Mesendoderm (in vitro differentiated cells): ENCODE results near the gene CNNM4.
"Not testable (repeated sequence)": the region's sequence is repeated elsewhere in the genome, so short reads cannot be mapped to it uniquely, and the experiment has no call there.

Experiments
- DNase-seq: peaks from one replicate; pipeline ENCODE4 v3.0.0; 2013
- H2AK5ac ChIP-seq: 2 replicates; pipeline ENCODE4 v1.6.1; 2013; ENCODE audit warnings: low read length, inconsistent platforms
- H2BK120ac ChIP-seq: 2 replicates; pipeline ENCODE4 v1.6.1; 2013; ENCODE audit warnings: low read depth, mild to moderate bottlenecking, low read length, moderate library complexity, mixed read lengths
- H2BK15ac ChIP-seq: replicated peaks from 2 replicates; pipeline ENCODE4 v1.6.1; 2013; ENCODE audit warnings: low read depth, mild to moderate bottlenecking, moderate library complexity
- H2BK5ac ChIP-seq: 2 replicates; pipeline ENCODE4 v1.6.1; 2013; ENCODE audit warnings: low read length, inconsistent platforms
- H3K18ac ChIP-seq: 2 replicates; pipeline ENCODE4 v1.6.1; 2013; ENCODE audit warnings: mild to moderate bottlenecking, low read length, mixed read lengths
- H3K23ac ChIP-seq: one replicate; pipeline ENCODE4 v1.6.1; 2013; ENCODE audit warnings: low read length
- H3K27ac ChIP-seq: 2 replicates; pipeline ENCODE4 v1.5.1; 2013; ENCODE audit warnings: low read depth, mild to moderate bottlenecking, inconsistent platforms, low read length, moderate library complexity
- H3K27me3 ChIP-seq: 2 replicates; pipeline ENCODE4 v1.6.1; 2013; ENCODE audit warnings: low read length, control low read depth, mild to moderate bottlenecking, inconsistent platforms; ENCODE audit not compliant: insufficient read depth, poor library complexity
- H3K36me3 ChIP-seq: 2 replicates; pipeline ENCODE4 v1.6.1; 2013; ENCODE audit warnings: low read length, inconsistent platforms; ENCODE audit not compliant: control insufficient read depth, insufficient read depth
- H3K4ac ChIP-seq: one replicate; pipeline ENCODE4 v1.6.1; 2013; ENCODE audit warnings: low read depth, mild to moderate bottlenecking, low read length, moderate library complexity
- H3K4me1 ChIP-seq: 2 replicates; pipeline ENCODE4 v1.6.1; 2013; ENCODE audit warnings: low read depth, low read length, inconsistent platforms; ENCODE audit not compliant: control insufficient read depth
- H3K4me2 ChIP-seq: 2 replicates; pipeline ENCODE4 v1.6.1; 2013; ENCODE audit warnings: low read length
- H3K4me3 ChIP-seq: 2 replicates; pipeline ENCODE4 v1.5.1; 2013; ENCODE audit warnings: mild to moderate bottlenecking, low read length
- H3K56ac ChIP-seq: one replicate; pipeline ENCODE4 v1.6.1; 2013; ENCODE audit warnings: low read length
- H3K79me1 ChIP-seq: 2 replicates; pipeline ENCODE4 v1.6.1; 2013; ENCODE audit warnings: low read length, inconsistent platforms
- H3K79me2 ChIP-seq: 2 replicates; pipeline ENCODE4 v1.6.1; 2013; ENCODE audit warnings: mild to moderate bottlenecking, low read length; ENCODE audit not compliant: control insufficient read depth, insufficient read depth
- H3K9ac ChIP-seq: 2 replicates; pipeline ENCODE4 v1.6.1; 2013; ENCODE audit warnings: low read length, inconsistent platforms
- H4K5ac ChIP-seq: one replicate; pipeline ENCODE4 v1.6.1; 2013; ENCODE audit warnings: low read length
- H4K8ac ChIP-seq: one replicate; pipeline ENCODE4 v1.6.1; 2013; ENCODE audit warnings: low read depth, mild to moderate bottlenecking, control low read depth, low read length, moderate library complexity
- WGBS: extraction: QIAGEN DNeasy Blood & Tissue Kit; methylation state at CpG from one replicate; pipeline ENCODE4 v1.1.7; 2013; ENCODE audit warnings: low lambda C conversion rate, missing lambda C conversion rate; ENCODE audit not compliant: insufficient coverage; ENCODE audit errors: extremely low coverage; 5-methylcytosine and 5-hydroxymethylcytosine counted together

CNNM4 gene

DNA sequence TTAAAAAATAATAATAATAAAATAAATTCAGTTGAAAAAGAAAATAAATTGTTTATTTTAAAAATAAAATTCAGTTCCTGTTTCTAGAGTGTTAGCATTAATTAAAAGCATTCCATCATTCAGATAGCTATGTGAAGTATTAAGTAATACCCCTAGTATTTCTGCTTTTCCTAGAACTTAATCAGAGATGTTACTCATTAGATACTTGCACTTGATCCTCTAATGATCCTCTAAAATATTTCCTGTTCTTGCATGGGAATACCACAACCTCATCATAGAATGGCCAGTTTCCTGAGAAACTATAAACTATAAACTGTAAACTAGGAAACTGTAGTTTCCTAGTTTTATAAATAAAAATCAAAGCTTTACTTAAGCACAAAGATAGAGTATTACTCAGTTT lies 44.3 kb downstream of the CNNM4 start:
- Histone ChIP-seq H4K5ac (no peak overlapping the region), H3K36me3 (peaks cover 2% of the 10 kb centered on the region), H3K56ac (no peak overlapping the region), H2BK5ac (no peak overlapping the region), H3K9ac (no peak overlapping the region), H2BK120ac (no peak overlapping the region), H3K4me2 (no peak overlapping the region), H3K27ac (no peak overlapping the region), H3K4ac (no peak overlapping the region), H3K18ac (no peak overlapping the region), H3K4me3 (no peak overlapping the region), H3K27me3 (no peaks in the 10 kb centered on the region), H2AK5ac (no peak overlapping the region), H4K8ac (no peak overlapping the region), H3K4me1 (no peaks in the 10 kb centered on the region), H3K79me1 (no peaks in the 10 kb centered on the region), H2BK15ac (no peak overlapping the region), H3K23ac (no peak overlapping the region), H3K79me2 (no peaks in the 10 kb centered on the region)
- no peak for DNase-seq

DNA sequence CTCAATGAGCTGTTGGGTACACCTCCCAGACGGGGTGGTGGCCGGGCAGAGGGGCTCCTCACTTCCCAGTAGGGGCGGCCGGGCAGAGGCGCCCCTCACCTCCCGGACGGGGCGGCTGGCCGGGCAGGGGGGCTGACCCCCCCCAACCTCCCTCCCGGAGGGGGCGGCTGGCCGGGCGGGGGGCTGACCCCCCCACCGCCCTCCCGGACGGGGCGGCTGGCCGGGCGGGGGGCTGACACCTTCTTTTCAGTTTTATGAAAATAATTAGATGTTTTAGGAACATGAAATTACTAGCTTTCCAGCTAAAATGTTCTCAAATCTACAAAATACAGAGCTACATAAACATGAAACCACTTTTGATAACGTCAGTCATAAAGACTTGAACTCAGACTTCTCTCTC lies 45.2 kb downstream of the CNNM4 start:
- WGBS = no CpG with 5 or more reads among the region's 20 CpGs
- not testable (repeated sequence) for H3K79me1 ChIP-seq, H3K4me3 ChIP-seq, H3K79me2 ChIP-seq, H3K18ac ChIP-seq, H2AK5ac ChIP-seq, H3K4me1 ChIP-seq, H4K5ac ChIP-seq, H3K4me2 ChIP-seq, H3K4ac ChIP-seq, H3K9ac ChIP-seq, H2BK15ac ChIP-seq, H3K36me3 ChIP-seq, H2BK5ac ChIP-seq, H4K8ac ChIP-seq, H3K27ac ChIP-seq, H3K56ac ChIP-seq, H2BK120ac ChIP-seq, H3K27me3 ChIP-seq, H3K23ac ChIP-seq, DNase-seq

DNA sequence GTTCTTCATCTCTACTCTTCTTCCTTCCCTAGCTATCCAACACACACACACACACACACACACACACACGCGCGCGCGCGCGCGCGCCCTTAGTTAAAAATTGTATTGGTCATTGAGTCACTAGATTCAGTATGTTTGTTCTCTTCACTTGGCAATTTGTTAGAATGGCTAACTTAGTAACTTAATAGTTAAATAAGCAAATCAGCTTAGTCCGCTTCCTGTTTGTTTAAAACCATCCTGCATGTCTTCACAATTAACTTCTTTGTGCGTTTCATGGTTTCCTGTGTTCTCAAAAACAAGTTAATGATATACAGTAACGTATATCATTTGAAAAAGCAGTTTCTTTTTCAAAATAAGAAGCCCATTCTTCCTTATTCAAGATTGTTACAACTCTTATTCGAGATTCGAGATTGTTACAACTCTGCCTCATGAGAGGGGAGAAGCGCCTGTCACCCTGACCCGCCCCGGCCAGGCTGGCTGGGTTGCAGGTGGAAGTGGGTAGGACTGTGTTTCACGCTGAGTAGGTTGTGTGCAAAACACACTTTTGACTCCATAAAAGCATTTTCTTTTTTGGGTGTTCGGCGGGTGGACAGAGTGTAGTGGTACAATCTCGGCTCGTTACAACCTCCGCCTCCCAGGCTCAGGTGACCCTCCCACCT lies 45.9 kb downstream of the CNNM4 start:
- Histone ChIP-seq H3K4me3 (no peak overlapping the region), H3K27ac (no peak overlapping the region), H3K23ac (no peak overlapping the region), H2AK5ac (no peak overlapping the region), H3K18ac (no peak overlapping the region), H2BK120ac (no peak overlapping the region), H3K27me3 (no peaks in the 10 kb centered on the region), H3K4me1 (no peaks in the 10 kb centered on the region), H2BK5ac (no peak overlapping the region), H3K79me2 (no peaks in the 10 kb centered on the region), H2BK15ac (no peak overlapping the region), H4K8ac (no peak overlapping the region), H3K9ac (no peak overlapping the region), H3K56ac (no peak overlapping the region), H3K4ac (no peak overlapping the region), H3K79me1 (no peaks in the 10 kb centered on the region), H4K5ac (no peak overlapping the region), H3K36me3 (peaks cover 2% of the 10 kb centered on the region), H3K4me2 (no peak overlapping the region)
- no peak for DNase-seq
- no CpG with 5 or more reads among the region's 23 CpGs for WGBS

DNA sequence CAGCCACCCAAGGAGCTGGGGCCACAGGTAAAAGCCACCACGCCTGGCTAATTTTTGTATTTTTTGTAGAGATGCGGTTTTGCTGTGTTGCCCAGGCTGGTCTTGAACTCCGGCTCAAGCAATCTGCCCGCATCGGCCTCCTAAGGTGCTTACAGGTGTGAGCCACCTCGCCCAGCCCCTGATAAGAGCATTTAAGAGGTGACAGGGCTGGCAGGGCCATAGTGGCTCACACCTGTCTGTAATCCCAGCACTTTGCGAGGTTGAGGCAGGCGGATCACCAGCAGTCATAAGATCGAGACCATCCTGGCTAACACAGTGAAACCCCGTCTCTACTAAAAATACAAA lies 46.4 kb downstream of the CNNM4 start:
- Histone ChIP-seq H3K9ac (no peak overlapping the region), H4K5ac (no peak overlapping the region), H3K4me1 (no peaks in the 10 kb centered on the region), H3K79me1 (no peaks in the 10 kb centered on the region), H3K4me2 (no peak overlapping the region), H3K27ac (no peak overlapping the region), H2BK15ac (no peak overlapping the region), H2BK5ac (no peak overlapping the region), H3K27me3 (no peaks in the 10 kb centered on the region), H3K4ac (no peak overlapping the region), H3K18ac (no peak overlapping the region), H3K4me3 (no peak overlapping the region), H3K23ac (no peak overlapping the region), H3K79me2 (no peaks in the 10 kb centered on the region), H2AK5ac (no peak overlapping the region), H4K8ac (no peak overlapping the region), H2BK120ac (no peak overlapping the region), H3K36me3 (peaks cover 2% of the 10 kb centered on the region), H3K56ac (no peak overlapping the region)
- DNase-seq = no peak
- no CpG with 5 or more reads among the region's 10 CpGs for WGBS

DNA sequence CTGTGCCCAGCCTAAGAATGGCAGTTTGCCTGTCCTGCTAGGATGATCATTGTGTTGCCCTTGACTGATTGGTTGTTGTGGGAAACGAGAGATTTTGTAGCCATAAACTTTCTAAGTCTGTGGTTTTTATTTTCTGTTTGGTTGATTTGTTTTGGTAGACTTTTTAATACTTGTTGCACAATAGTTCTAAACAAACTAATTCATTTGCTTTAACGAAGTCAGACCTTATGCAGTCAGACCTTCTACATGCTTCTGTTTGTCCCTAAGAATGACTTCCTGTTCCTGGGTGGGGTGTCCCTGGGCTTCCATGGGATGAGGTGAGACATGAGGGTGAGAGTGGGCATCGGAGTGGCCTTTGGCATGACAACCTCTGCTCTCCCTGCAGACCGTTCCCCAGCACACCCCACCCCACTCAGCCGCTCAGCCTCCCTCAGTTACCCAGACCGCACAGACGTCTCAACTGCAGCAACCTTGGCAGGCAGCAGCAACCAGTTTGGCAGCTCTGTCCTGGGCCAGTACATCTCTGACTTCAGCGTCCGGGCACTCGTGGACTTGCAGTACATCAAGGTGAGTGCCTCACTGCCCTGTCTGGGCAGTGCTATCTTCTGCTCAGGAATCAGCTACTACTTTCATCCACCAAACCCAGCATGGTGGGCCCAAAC lies 47.6 kb downstream of the CNNM4 start:
- no peak overlapping the region for H3K18ac ChIP-seq
- no peak overlapping the region for H4K8ac ChIP-seq
- no peaks in the 10 kb centered on the region for H3K79me1 ChIP-seq
- no peak overlapping the region for H3K27ac ChIP-seq
- H2BK5ac ChIP-seq = no peak overlapping the region
- H3K4me2 ChIP-seq = no peak overlapping the region
- H2BK120ac ChIP-seq = no peak overlapping the region
- DNase-seq = no peak
- no peak overlapping the region for H4K5ac ChIP-seq
- H3K56ac ChIP-seq = no peak overlapping the region
- H3K4ac ChIP-seq = no peak overlapping the region
- no peaks in the 10 kb centered on the region for H3K4me1 ChIP-seq
- no peak overlapping the region for H3K23ac ChIP-seq
- H2AK5ac ChIP-seq = no peak overlapping the region
- no peak overlapping the region for H3K4me3 ChIP-seq
- H3K9ac ChIP-seq = no peak overlapping the region
- no peaks in the 10 kb centered on the region for H3K27me3 ChIP-seq
- H2BK15ac ChIP-seq = no peak overlapping the region
- H3K79me2 ChIP-seq = no peaks in the 10 kb centered on the region
- WGBS = no CpG with 5 or more reads among the region's 10 CpGs
- H3K36me3 ChIP-seq = peaks cover 2% of the 10 kb centered on the region
